ENCODE measurements around the gene TMEM60.

DNA sequence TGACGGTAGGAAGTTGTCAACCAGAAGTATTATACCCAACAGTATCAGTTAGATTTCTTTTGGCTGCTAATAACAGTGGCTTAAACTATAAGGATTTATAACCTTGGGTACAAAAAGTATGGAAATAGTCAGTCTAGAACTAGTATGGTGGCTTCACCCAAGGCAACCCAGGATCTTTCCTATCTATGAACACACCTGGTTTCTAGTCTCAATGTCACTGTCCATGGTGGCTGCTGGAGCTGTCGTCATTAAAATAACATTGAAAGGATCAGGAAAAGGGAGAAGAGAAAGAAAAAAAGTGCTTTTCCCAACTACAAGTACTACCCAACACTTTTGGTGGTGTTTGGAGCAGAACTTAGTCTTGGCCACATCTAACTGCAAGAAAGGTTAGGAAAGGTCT is 28.1 kb upstream of the TMEM60 start:
- TF ChIP-seq RAD21 (conservative IDR thresholded peaks at IDR 0.05), result no peak
- TF ChIP-seq, protein P1, sequence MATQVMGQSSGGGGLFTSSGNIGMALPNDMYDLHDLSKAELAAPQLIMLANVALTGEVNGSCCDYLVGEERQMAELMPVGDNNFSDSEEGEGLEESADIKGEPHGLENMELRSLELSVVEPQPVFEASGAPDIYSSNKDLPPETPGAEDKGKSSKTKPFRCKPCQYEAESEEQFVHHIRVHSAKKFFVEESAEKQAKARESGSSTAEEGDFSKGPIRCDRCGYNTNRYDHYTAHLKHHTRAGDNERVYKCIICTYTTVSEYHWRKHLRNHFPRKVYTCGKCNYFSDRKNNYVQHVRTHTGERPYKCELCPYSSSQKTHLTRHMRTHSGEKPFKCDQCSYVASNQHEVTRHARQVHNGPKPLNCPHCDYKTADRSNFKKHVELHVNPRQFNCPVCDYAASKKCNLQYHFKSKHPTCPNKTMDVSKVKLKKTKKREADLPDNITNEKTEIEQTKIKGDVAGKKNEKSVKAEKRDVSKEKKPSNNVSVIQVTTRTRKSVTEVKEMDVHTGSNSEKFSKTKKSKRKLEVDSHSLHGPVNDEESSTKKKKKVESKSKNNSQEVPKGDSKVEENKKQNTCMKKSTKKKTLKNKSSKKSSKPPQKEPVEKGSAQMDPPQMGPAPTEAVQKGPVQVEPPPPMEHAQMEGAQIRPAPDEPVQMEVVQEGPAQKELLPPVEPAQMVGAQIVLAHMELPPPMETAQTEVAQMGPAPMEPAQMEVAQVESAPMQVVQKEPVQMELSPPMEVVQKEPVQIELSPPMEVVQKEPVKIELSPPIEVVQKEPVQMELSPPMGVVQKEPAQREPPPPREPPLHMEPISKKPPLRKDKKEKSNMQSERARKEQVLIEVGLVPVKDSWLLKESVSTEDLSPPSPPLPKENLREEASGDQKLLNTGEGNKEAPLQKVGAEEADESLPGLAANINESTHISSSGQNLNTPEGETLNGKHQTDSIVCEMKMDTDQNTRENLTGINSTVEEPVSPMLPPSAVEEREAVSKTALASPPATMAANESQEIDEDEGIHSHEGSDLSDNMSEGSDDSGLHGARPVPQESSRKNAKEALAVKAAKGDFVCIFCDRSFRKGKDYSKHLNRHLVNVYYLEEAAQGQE (IDR thresholded peaks at IDR 0.05; ENCODE audit: borderline replicate concordance), result no peak
- TF ChIP-seq, protein P2, sequence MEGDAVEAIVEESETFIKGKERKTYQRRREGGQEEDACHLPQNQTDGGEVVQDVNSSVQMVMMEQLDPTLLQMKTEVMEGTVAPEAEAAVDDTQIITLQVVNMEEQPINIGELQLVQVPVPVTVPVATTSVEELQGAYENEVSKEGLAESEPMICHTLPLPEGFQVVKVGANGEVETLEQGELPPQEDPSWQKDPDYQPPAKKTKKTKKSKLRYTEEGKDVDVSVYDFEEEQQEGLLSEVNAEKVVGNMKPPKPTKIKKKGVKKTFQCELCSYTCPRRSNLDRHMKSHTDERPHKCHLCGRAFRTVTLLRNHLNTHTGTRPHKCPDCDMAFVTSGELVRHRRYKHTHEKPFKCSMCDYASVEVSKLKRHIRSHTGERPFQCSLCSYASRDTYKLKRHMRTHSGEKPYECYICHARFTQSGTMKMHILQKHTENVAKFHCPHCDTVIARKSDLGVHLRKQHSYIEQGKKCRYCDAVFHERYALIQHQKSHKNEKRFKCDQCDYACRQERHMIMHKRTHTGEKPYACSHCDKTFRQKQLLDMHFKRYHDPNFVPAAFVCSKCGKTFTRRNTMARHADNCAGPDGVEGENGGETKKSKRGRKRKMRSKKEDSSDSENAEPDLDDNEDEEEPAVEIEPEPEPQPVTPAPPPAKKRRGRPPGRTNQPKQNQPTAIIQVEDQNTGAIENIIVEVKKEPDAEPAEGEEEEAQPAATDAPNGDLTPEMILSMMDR (IDR thresholded peaks at IDR 0.05; ENCODE audit: poor library complexity, severe bottlenecking), result no peak
